Activated gamma-delta T cell treated with anti-CD3 and anti-CD28 coated beads, Interleukin-2, amount 50 U/mL, for 16 hours (primary cell): Measurements from ENCODE around the gene RBM19.
"Not testable (repeated sequence)": the region's sequence is repeated elsewhere in the genome, so short reads cannot be mapped to it uniquely, and the experiment has no call there.

ENCODE experiments used
- DNase-seq: peaks from one replicate; pipeline ENCODE4 v3.0.0-alpha.2; 2020; ENCODE audit warnings: low read depth

The RBM19 gene

GRCh38 chr12:113826805-113827538 is 139.2 kb downstream of the RBM19 start:
- DNase-seq, result no peak

GRCh38 chr12:113825705-113826104 is 140.4 kb downstream of the RBM19 start:
- DNase-seq, result no peak

GRCh38 chr12:113823816-113824215 is 142.3 kb downstream of the RBM19 start:
- DNase-seq, result no peak

- no peak for DNase-seq
These were observed 143.1 kb downstream of the RBM19 start for GRCh38 chr12:113823016-113823415.

- no peak for DNase-seq
These were observed 145.3 kb downstream of the RBM19 start for GRCh38 chr12:113820842-113821241.

- no peak for DNase-seq
These were observed 145.8 kb downstream of the RBM19 start for GRCh38 chr12:113820309-113820708.

- DNase-seq, result no peak
These were observed 146.6 kb downstream of the RBM19 start for GRCh38 chr12:113819495-113819894.

- no peak for DNase-seq
These were observed 147.3 kb downstream of the RBM19 start for GRCh38 chr12:113818833-113819232.

GRCh38 chr12:113818283-113818682 is 147.8 kb downstream of the RBM19 start:
- DNase-seq, result no peak

- no peak for DNase-seq
These were observed 149.3 kb downstream of the RBM19 start for GRCh38 chr12:113816866-113817265.

GRCh38 chr12:113815031-113815430 is 151.1 kb downstream of the RBM19 start:
- no peak for DNase-seq

GRCh38 chr12:113813229-113813541 is 152.9 kb downstream of the RBM19 start:
- no peak for DNase-seq

GRCh38 chr12:113812411-113813228 is 153.5 kb downstream of the RBM19 start:
- DNase-seq, result no peak

GRCh38 chr12:113809462-113810220 is 156.5 kb downstream of the RBM19 start:
- not testable (repeated sequence) for DNase-seq

- no peak for DNase-seq
These were observed 157.8 kb downstream of the RBM19 start for GRCh38 chr12:113808095-113808951.

- DNase-seq, result no peak
These were observed 160.5 kb downstream of the RBM19 start for GRCh38 chr12:113805673-113806072.

- no peak for DNase-seq
These were observed 161.0 kb downstream of the RBM19 start for GRCh38 chr12:113804961-113805600.

GRCh38 chr12:113803759-113804140 is 162.4 kb downstream of the RBM19 start:
- no peak for DNase-seq

GRCh38 chr12:113802966-113803758 is 163.0 kb downstream of the RBM19 start:
- no peak for DNase-seq

- DNase-seq, result no peak
These were observed 163.9 kb downstream of the RBM19 start for GRCh38 chr12:113802000-113802749.
